Amniotic stem cell (primary cell): ENCODE measurements around the gene PCDHB3.
"Not testable (repeated sequence)": the region's sequence is repeated elsewhere in the genome, so short reads cannot be mapped to it uniquely, and the experiment has no call there.

Source experiments
- DNase-seq: peaks from one replicate; lab custom pipeline; 2025; lab: John Stamatoyannopoulos, UW

The PCDHB3 gene

GRCh38 chr5:141135718-141136266 is 35.5 kb downstream of the PCDHB3 start:
- no peak for DNase-seq

DNA sequence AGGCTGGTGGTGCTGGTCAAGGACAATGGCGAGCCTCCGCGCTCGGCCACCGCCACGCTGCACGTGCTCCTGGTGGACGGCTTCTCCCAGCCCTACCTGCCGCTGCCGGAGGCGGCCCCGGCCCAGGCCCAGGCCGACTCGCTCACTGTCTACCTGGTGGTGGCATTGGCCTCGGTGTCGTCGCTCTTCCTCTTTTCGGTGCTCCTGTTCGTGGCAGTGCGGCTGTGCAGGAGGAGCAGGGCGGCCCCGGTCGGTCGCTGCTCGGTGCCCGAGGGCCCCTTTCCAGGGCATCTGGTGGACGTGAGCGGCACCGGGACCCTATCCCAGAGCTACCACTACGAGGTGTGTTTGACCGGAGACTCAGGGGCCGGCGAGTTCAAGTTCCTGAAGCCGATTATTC is 37.1 kb downstream of the PCDHB3 start:
- not testable (repeated sequence) for DNase-seq

DNA sequence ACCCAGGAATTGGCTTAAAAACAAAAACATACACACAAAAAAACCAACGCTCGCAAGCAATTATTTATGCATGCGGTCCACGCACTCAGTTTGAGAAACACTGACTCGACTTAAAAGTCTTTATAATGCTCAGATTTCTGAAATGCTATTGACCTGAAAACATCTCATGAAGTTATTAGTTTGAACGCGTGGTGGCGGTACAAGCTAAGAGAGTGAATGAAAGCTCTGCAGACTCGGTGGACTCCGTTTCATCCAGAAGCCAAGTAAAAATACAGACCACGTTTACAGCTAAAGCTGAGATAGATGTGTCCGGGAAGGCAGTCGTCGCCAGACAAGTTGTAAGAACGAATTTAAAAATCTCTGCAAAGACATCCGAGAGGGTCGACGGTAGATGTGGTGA is 49.5 kb downstream of the PCDHB3 start, which contains the start of gene PCDHB6:
Gene PCDHB6, plus strand, starts transcription at position 246 of the 400 bp plus-strand sequence. CDS start 201 bp downstream, outside the sequence.
- no peak for DNase-seq

- DNase-seq = no peak
Measured at GRCh38 chr5:141150224-141150992, 50.1 kb downstream of the PCDHB3 start.

- no peak for DNase-seq
Measured at GRCh38 chr5:141150993-141151325, 50.7 kb downstream of the PCDHB3 start.

GRCh38 chr5:141151632-141152031 is 51.4 kb downstream of the PCDHB3 start:
- not testable (repeated sequence) for DNase-seq

- not testable (repeated sequence) for DNase-seq
Measured at GRCh38 chr5:141152096-141152495, 51.8 kb downstream of the PCDHB3 start.
